GM08714 (cell line): ENCODE results near the gene EDRF1.

Experiments used
- H3K4me3 ChIP-seq: fragments of 200-500 bp; sonication (Bioruptor generic); 2 replicates; pipeline ENCODE4 v1.5.1; 2014; ENCODE audit warnings: mild to moderate bottlenecking, low read length, inconsistent platforms
- ZNF274 ChIP-seq: IDR thresholded peaks from 2 replicates; pipeline ENCODE4 v1.6.1; 2012; ENCODE audit warnings: mild to moderate bottlenecking, low read depth, low read length

The EDRF1 gene

DNA sequence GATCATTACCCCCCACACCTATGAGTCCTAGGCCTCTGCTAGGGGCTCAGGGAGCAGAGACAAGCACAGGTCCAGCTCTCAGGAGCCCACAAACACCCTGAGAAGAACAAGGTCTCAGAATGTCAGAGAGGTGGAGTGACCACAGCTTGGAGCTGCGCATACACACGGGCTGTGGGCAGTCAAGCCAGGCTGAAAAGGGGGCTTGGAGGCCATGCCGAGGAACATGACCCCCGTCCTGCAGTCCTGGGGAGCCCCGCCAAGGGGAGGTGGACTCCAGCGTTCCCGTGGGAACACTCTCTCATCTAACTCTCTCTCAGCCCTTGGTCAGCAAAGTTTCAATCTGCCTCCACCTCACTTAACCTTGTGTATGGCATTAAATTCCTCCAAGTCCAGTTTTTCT is 63.9 kb downstream of the EDRF1 start:
- TF ChIP-seq ZNF274, result no peak
- H3K4me3 ChIP-seq, result no peak overlapping the region

- no peak overlapping the region for H3K4me3 ChIP-seq
These were observed 64.4 kb downstream of the EDRF1 start for GRCh38 chr10:125783957-125784356.

GRCh38 chr10:125785791-125786190 is 66.3 kb downstream of the EDRF1 start:
- H3K4me3 ChIP-seq, result no peak overlapping the region
- no peak for TF ChIP-seq ZNF274

More at GRCh38 chr10:125783957-125784356, 64.4 kb downstream of the EDRF1 start:
- no peak for TF ChIP-seq ZNF274

DNA sequence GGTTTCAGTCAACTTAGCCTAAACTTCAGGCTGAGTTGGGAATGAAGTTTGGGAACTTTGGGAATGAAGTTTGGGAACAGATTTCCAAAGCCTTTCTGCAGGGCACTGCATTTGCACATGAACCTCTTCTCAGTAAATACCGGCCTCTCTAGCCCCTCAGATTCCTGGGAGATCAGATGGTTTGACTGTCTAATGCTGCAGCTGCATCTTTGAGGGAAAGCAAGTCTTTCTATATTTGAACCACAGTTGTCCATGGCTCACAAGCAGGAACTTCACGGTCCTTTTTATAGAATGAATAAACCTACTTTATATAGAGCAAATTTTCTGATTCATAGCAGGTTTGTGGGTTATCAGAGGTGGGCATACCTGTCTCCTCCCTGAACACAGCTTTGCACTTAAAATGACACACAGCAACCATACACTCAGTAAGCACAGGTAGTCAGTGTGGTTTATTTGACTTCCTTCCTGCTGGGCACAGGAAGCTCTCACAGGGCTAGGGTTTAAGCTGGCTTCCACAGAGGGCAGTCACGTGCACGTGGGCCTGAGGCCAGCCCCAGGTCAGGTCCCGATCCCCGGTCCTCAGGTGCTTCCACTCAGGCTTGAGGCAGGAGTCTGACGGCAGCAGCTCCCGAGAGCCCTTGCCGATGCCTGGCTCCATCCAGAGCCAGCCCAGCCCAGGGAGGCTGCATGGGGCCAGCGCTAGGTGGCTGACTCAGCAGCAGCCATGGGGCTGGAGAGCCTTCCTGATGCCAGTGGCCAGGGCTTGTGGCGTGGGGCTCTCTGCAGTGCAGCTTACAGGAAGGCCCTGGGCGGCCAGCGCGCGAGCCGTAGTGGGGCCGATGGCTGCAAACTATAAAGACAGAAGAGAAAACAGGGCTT is 68.9 kb downstream of the EDRF1 start:
- TF ChIP-seq ZNF274, result no peak

GRCh38 chr10:125792342-125793300 is 73.1 kb downstream of the EDRF1 start:
- no peak for TF ChIP-seq ZNF274
- no peak overlapping the region for H3K4me3 ChIP-seq

More for the DNA sequence above, 68.9 kb downstream of the EDRF1 start:
- H3K4me3 ChIP-seq, result no peak overlapping the region

DNA sequence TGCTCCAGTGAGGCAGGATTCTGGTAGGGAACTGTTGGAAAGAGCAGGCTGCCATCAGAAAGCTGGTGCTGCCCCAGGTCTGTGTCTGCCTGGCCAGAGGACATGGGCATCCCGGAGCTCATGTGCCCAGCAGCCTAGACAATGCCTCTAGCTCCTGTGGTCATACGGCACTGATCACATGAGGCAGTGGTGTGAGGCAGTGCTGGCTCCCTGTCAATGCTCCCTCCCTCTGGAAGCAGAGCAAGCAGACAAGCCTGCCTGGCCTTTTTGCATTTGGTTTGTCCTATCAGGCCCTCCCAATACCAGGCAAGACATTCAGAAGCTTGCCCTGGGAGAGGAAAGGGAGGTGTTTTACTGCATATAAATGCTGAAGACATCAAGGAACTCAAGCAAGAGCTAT is 75.6 kb downstream of the EDRF1 start:
- no peak for TF ChIP-seq ZNF274
- no peak overlapping the region for H3K4me3 ChIP-seq

- no peak overlapping the region for H3K4me3 ChIP-seq
- no peak for TF ChIP-seq ZNF274
These were observed 76.2 kb downstream of the EDRF1 start for GRCh38 chr10:125795637-125796190.

DNA sequence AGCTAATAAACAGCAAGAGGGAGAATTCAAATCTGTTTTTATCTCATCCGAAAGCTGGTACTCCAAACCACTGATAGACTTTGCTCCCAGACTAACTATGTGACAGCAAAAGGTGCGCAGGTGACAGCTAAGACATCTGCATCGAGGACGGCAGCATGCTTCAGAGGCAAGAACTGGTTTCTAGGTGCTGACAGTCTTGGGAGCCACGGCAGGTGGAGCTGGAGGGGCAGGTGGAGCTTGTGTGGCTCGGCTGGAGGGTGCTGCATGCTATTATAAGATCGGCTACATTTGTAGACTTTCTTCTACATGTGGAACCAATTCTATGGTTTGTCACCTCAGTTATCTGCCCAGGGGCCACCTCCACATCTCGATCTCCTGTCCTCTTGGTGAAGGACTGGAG is 77.9 kb downstream of the EDRF1 start:
- TF ChIP-seq ZNF274, result no peak
- H3K4me3 ChIP-seq, result no peak overlapping the region

GRCh38 chr10:125797994-125798662 is 78.6 kb downstream of the EDRF1 start:
- TF ChIP-seq ZNF274, result no peak

GRCh38 chr10:125799451-125800182 is 80.1 kb downstream of the EDRF1 start:
- H3K4me3 ChIP-seq, result no peak overlapping the region
- no peak for TF ChIP-seq ZNF274

More at GRCh38 chr10:125797994-125798662, 78.6 kb downstream of the EDRF1 start:
- no peak overlapping the region for H3K4me3 ChIP-seq

- TF ChIP-seq ZNF274, result no peak
- no peak overlapping the region for H3K4me3 ChIP-seq
These were observed 82.1 kb downstream of the EDRF1 start for GRCh38 chr10:125801574-125801973.

DNA sequence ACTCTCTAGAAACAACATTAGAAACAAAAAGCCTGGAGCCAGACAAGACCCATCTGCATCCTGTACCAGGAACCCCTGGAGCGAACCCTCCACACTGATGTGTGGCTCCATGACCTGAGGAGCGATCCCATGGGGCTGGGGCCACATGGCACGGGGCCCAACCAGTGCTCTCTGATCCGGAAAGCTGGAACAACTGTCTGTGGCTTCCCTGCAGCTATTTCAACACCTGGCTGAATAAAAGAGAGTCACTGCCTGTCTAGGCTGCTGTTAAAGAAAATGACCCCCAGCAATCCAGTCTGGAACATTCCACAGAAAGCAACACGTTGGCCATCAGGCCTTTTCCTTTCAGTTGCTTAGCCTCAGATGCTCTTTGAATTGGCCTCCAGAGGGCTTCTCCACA is 82.6 kb downstream of the EDRF1 start:
- H3K4me3 ChIP-seq, result no peak overlapping the region
- no peak for TF ChIP-seq ZNF274

DNA sequence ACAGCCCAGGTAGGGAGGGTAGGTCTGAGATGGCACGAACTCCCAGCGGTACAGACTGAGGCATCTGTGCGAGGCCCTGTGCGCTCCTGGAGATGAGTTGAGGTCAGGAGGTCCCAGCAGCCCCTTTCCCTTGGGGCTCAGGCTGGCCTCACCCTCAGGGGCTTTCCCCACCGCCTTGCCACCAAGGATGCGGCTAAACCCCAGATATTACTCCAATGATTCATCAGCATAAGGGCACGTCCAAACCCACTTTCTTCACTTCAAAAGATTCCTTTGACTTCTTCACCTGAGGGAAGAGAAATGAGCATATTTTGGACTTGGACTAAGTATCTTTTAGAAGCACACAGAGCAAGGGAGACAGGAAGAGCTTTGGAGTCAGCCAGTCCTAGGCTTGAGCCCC is 83.2 kb downstream of the EDRF1 start:
- no peak for TF ChIP-seq ZNF274
- H3K4me3 ChIP-seq, result no peak overlapping the region

- TF ChIP-seq ZNF274, result no peak
- no peak overlapping the region for H3K4me3 ChIP-seq
These were observed 88.5 kb downstream of the EDRF1 start for GRCh38 chr10:125808047-125808446.
